ENCODE results near the gene PTPN18.

GRCh38 chr2:130341562-130342019, 14.3 kb upstream of the PTPN18 start:
- no peak for TF ChIP-seq SP1 (IDR thresholded peaks at IDR 0.05)
- no peak for TF ChIP-seq L3MBTL2 (conservative IDR thresholded peaks at IDR 0.05)
- TF ChIP-seq HDGF (IDR thresholded peaks at IDR 0.05; ENCODE audit: borderline replicate concordance), result no peak
- TF ChIP-seq ELF4 (IDR thresholded peaks at IDR 0.05), result no peak

Data from HEK293T (cell line).